ENCODE results near the gene CDH23.

- no peak for TF ChIP-seq EZH2phosphoT487 (IDR thresholded peaks at IDR 0.05; ENCODE audit: low read depth, severe bottlenecking, unreplicated experiment)
- no peak for TF ChIP-seq CTCF (IDR thresholded peaks at IDR 0.05; ENCODE audit: poor library complexity)
- no peak for TF ChIP-seq EZH2 (IDR thresholded peaks at IDR 0.05; ENCODE audit: borderline replicate concordance)
These were observed 174.9 kb downstream of the CDH23 start for GRCh38 chr10:71571460-71572175.
